Dermis lymphatic vessel endothelial cell (primary cell): ENCODE data around the gene SMC2. TPM values are rescaled to one million over a fixed set of nuclear protein-coding genes. Genes with fewer than 3 reads are reported as not detected.

ENCODE experiments used
- total RNA-seq: library from RNA; depleted of rRNA; stranded (reverse); fragments of >200 nt; gene quantifications from 2 replicates; pipeline ENCODE4 v1.2.1, GENCODE V29; 2014

The SMC2 gene
- 8.9 and 10.6 TPM in 2 replicates for total RNA-seq

DNA sequence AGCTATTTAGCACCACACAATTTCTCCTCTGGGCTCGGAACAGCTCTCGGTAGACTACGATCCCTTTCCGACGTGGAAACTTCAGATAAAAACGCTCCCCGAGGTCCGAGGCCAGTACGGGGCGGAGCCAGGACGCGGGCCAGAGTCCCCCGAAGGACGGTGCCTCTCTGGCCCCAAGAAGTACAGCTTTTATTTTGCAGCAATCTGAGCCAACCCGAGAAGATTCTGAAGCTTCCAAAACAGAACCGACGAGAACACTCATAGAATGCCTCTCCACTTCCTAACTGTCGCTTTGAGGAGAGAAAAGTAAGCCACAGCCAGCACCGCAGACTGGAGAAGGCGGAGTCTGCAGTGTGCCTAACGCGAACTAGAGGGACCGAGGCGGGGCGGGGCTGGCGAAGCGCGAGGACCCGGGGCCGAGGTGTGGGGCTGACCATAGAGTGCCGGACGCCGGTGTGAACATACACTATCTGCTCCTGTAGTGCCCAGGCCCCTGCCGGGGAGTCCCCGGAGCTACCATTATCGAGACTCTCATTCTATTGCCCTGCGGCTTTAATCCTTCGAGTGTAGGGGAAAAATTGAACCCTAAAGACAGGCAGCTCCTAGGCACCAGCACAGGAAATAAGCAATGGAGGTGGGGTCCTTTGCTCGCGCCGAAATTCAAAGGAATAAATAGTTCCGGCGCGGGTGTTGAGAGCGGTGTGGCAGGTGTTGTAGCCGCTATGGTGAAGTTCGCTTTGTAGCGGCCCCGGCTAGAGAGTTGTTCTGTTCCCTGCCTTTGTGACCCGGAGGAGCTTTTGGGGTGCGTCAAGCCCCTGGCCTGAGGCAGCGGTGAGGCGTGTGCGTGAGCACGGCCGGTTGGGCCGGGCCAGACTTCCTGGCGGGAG lies at the start of gene SMC2:
TSS of gene SMC2 (plus strand) at position 663 of the 887 bp plus-strand sequence. CDS start 1,076 bp downstream, outside the sequence.

